Neural progenitor cell (in vitro differentiated cells): ENCODE measurements around the gene HEMGN.

Source experiments
- CTCF ChIP-seq: fragments of 200-600 bp; sonication (generic); IDR thresholded peaks from 2 replicates; pipeline ENCODE4 v1.5.1; 2017; ENCODE audit warnings: antibody characterized with exemption, mild to moderate bottlenecking
- EZH2 ChIP-seq: fragments of 200-600 bp; sonication (generic); IDR thresholded peaks from 2 replicates; pipeline ENCODE4 v1.6.1; 2017; ENCODE audit warnings: antibody characterized with exemption, mild to moderate bottlenecking, moderate library complexity
- EZH2phosphoT487 ChIP-seq: fragments of 200-600 bp; sonication (generic); IDR thresholded peaks from 2 replicates; pipeline ENCODE4 v1.6.1; 2017; ENCODE audit warnings: antibody characterized with exemption

GRCh38 chr9:97918611-97919010 lies 19.4 kb downstream of the HEMGN start:
- TF ChIP-seq CTCF: no peak
- TF ChIP-seq EZH2: no peak
- no peak for TF ChIP-seq EZH2phosphoT487
